ENCODE results near the gene HLA-DQB2. TPM values are rescaled to one million over a fixed set of nuclear protein-coding genes. Genes with fewer than 3 reads are reported as not detected.

HLA-DQB2 gene
- total RNA-seq, 2 donors from 2014 or later, result 0.40 to 4.4 TPM

DNA sequence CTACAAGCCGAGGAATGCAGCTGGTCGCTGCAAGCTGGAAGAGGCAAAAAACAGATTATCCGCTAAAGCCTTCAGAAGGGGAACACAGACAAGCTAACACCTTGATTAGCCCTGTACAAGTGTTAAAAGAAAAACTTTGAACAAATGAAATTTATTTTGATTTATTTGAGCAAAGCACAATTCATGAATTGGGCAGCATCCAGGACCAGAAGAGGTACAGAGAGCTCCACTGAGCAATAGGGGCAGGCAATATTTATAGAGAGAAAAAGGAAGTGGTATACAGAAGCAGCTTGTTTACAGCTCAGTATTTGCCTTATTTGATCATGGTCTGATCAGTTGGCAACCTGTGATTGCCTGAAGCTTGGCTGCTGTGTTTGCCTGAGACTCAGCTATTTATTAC, 35.8 kb upstream of the HLA-DQB2 start:
- H3K9me3 ChIP-seq, result no peaks in the 10 kb centered on the region
- TF ChIP-seq, protein P1, sequence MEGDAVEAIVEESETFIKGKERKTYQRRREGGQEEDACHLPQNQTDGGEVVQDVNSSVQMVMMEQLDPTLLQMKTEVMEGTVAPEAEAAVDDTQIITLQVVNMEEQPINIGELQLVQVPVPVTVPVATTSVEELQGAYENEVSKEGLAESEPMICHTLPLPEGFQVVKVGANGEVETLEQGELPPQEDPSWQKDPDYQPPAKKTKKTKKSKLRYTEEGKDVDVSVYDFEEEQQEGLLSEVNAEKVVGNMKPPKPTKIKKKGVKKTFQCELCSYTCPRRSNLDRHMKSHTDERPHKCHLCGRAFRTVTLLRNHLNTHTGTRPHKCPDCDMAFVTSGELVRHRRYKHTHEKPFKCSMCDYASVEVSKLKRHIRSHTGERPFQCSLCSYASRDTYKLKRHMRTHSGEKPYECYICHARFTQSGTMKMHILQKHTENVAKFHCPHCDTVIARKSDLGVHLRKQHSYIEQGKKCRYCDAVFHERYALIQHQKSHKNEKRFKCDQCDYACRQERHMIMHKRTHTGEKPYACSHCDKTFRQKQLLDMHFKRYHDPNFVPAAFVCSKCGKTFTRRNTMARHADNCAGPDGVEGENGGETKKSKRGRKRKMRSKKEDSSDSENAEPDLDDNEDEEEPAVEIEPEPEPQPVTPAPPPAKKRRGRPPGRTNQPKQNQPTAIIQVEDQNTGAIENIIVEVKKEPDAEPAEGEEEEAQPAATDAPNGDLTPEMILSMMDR (IDR thresholded peaks at IDR 0.05), result no peak
- no peak overlapping the region for H3K27ac ChIP-seq
- intact Hi-C loops (cut with DNase I), result loop anchor here (10.0 kb wide), 1 partner anchor 554 kb away; no protein-coding TSS in a partner anchor
- peaks cover 4% of the 10 kb centered on the region for H3K27me3 ChIP-seq
- H3K4me3 ChIP-seq, result no peak overlapping the region
- DNase-seq, result no peak
- no peaks in the 10 kb centered on the region for H3K36me3 ChIP-seq
- H3K4me1 ChIP-seq, result no peaks in the 10 kb centered on the region
- no peak overlapping the region for H3K9ac ChIP-seq (ENCODE audit: low read depth in 2 of 2, low read length in 2 of 2)

- TF ChIP-seq, protein P1 (IDR thresholded peaks at IDR 0.05), result peak; percentile 90
- DNase-seq, result peak; percentile 81
- H3K27me3 ChIP-seq, result peaks cover 3% of the 10 kb centered on the region
- intact Hi-C loops (cut with DNase I), result loop anchor here (10.0 kb wide), 1 partner anchor 552 kb away; no protein-coding TSS in a partner anchor
- peak overlapping the region in 1 of 2 donors; percentile 27 for H3K9ac ChIP-seq (ENCODE audit: low read depth in 2 of 2, low read length in 2 of 2)
- no peaks in the 10 kb centered on the region for H3K4me1 ChIP-seq
- no peak overlapping the region for H3K4me3 ChIP-seq
- no peak overlapping the region for H3K27ac ChIP-seq
- no peaks in the 10 kb centered on the region for H3K9me3 ChIP-seq
- no peaks in the 10 kb centered on the region for H3K36me3 ChIP-seq
Measured at GRCh38 chr6:32796848-32797776, 33.8 kb upstream of the HLA-DQB2 start.

DNA sequence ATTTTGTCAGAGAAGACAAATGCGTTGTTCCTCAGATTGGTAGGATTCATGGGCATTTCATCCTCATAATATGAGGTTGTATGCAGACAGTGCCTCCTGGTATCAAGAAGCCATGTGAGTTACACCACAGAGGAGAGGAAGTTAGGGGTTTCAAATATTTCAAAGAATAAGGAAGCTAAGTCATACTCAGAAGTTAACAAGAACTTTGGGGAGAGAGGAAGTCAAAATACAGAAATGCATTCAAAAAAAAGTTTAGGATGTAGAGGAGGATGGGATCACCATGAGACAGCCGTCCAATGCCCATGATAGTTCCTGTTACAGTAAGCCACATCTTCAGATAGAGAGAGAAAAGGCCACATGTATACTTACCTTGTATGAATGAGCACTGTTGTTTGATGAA, 31.2 kb upstream of the HLA-DQB2 start:
- H3K9me3 ChIP-seq, result no peaks in the 10 kb centered on the region
- H3K36me3 ChIP-seq, result no peaks in the 10 kb centered on the region
- no peak for DNase-seq
- H3K27ac ChIP-seq, result no peak overlapping the region
- H3K4me3 ChIP-seq, result no peak overlapping the region
- TF ChIP-seq, protein P1 (IDR thresholded peaks at IDR 0.05), result no peak
- H3K9ac ChIP-seq (ENCODE audit: low read depth in 2 of 2, low read length in 2 of 2), result no peak overlapping the region
- peaks cover 10% of the 10 kb centered on the region for H3K27me3 ChIP-seq
- intact Hi-C loops (cut with DNase I), result loop anchor here (10.0 kb wide), 1 partner anchor 550 kb away; no protein-coding TSS in a partner anchor
- H3K4me1 ChIP-seq, result no peaks in the 10 kb centered on the region

DNA sequence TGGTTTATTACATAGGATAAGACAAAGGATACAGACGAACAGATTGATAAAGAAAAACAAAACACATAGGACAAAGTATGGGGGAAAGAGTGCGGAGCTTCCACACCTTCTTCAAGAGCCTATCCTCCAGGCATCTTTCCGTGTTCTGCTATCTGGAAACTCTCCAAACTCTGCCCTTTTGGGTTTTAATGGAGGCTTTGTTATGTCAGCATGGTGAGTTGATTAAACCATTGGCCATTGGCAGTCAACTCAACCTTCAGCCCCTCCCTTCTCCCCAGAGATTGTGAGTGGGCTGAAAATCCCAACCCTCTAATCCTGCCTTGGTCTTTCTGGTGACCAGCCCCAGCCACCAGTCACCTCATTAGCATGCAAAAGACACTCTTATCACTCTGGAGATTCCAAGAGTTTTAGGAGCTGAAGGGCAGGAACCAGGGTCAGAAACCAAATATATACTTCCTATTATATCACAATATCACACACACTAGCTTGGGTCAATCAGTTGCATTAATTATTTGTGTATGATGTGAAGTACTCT, 29.6 kb upstream of the HLA-DQB2 start:
- TF ChIP-seq, protein P1 (IDR thresholded peaks at IDR 0.05), result no peak
- Histone ChIP-seq H3K4me1 (no peaks in the 10 kb centered on the region), H3K27me3 (peaks cover 10% of the 10 kb centered on the region), H3K27ac (no peak overlapping the region), H3K9me3 (no peaks in the 10 kb centered on the region), H3K36me3 (no peaks in the 10 kb centered on the region), H3K4me3 (no peak overlapping the region), H3K9ac (ENCODE audit: low read depth in 2 of 2, low read length in 2 of 2) (no peak overlapping the region)
- intact Hi-C loops (cut with DNase I), result loop anchor here (10.0 kb wide), 1 partner anchor 548 kb away; no protein-coding TSS in a partner anchor
- no peak for DNase-seq

DNA sequence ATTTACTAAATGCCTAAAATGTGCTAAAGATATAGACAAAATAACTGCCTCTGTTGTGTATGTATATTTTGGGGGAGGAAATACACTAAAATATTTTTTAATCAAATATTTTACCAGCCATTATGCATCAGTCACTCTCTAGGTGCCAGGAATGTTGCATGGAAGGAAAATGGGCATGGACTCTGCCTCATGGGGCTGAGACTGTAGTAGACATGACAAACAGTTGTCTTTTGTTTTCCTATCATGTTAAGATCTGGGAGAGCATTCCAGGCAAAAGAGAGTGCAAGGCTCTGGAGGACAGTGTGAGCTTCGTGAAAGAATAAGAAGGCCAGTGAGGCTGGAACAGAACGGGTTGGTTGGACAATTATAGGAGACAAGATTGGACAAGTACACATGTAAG, 27.0 kb upstream of the HLA-DQB2 start:
- intact Hi-C loops (cut with DNase I), result loop anchor here (10.0 kb wide), 1 partner anchor 546 kb away; no protein-coding TSS in a partner anchor
- Histone ChIP-seq H3K27ac (no peak overlapping the region), H3K4me3 (no peak overlapping the region), H3K4me1 (no peaks in the 10 kb centered on the region), H3K9me3 (no peaks in the 10 kb centered on the region), H3K9ac (ENCODE audit: low read depth in 2 of 2, low read length in 2 of 2) (no peak overlapping the region), H3K36me3 (no peaks in the 10 kb centered on the region), H3K27me3 (peaks cover 10% of the 10 kb centered on the region)
- TF ChIP-seq, protein P1 (IDR thresholded peaks at IDR 0.05), result no peak
- no peak for DNase-seq
